HepG2 (cell line): Measurements from ENCODE around the gene SECTM1. TPM values are rescaled to one million over a fixed set of nuclear protein-coding genes. Genes with fewer than 3 reads are reported as not detected.

Experiments
- AGO2 ChIP-seq: fragments of 200-400 bp; formaldehyde crosslinking; optimal IDR thresholded peaks from 2 replicates; pipeline ENCODE3; 2017; ENCODE audit warnings: mild to moderate bottlenecking, low read depth, low read length, moderate library complexity
- ATF3 ChIP-seq: sonication (generic); formaldehyde crosslinking; IDR thresholded peaks from 2 replicates; pipeline ENCODE4 v1.4.0; 2020; ENCODE audit warnings: missing genetic modification reagents
- DDIT3 ChIP-seq: sonication (generic); formaldehyde crosslinking; IDR thresholded peaks from 2 replicates; pipeline ENCODE4 v1.4.0; 2020; ENCODE audit warnings: mild to moderate bottlenecking, missing genetic modification reagents
- GABPB1 ChIP-seq: IDR thresholded peaks from 2 replicates; pipeline ENCODE4 v1.6.1; 2016; ENCODE audit warnings: mild to moderate bottlenecking, missing genetic modification reagents, moderate library complexity, missing compliant biosample characterization
- MTA1 ChIP-seq: sonication (generic); formaldehyde crosslinking; IDR thresholded peaks from 2 replicates; pipeline ENCODE4 v1.4.0; 2020; ENCODE audit warnings: missing genetic modification reagents, mild to moderate bottlenecking, borderline replicate concordance
- PRPF4 ChIP-seq: fragments of 200-400 bp; formaldehyde crosslinking; IDR thresholded peaks from 2 replicates; pipeline ENCODE4 v1.6.1; 2016; ENCODE audit warnings: low read length, low read depth; ENCODE audit not compliant: poor library complexity, severe bottlenecking
- TCF12 ChIP-seq, 2 experiments: fragments of 450-650 bp in 1 of 2; sonication (generic) in 1 of 2; formaldehyde crosslinking in 1 of 2; IDR thresholded peaks; 2 replicates each; pipeline versions ENCODE4 v1.6.1 to v1.8.0; 2017 to 2022; ENCODE audit warnings: antibody characterized with exemption in 1 of 2, mild to moderate bottlenecking in 1 of 2, missing genetic modification reagents in 1 of 2, moderate library complexity in 1 of 2
- ZFAT ChIP-seq: sonication (generic); formaldehyde crosslinking; conservative IDR thresholded peaks from 2 replicates; pipeline ENCODE4 v1.8.1; 2023; ENCODE audit warnings: missing genetic modification reagents, inconsistent platforms
- ZFP91 ChIP-seq: sonication (generic); formaldehyde crosslinking; IDR thresholded peaks from 2 replicates; pipeline ENCODE4 v1.9.0; 2022; ENCODE audit warnings: missing genetic modification reagents, mild to moderate bottlenecking, borderline replicate concordance
- ZNF138 ChIP-seq: sonication (generic); formaldehyde crosslinking; IDR thresholded peaks from 2 replicates; pipeline ENCODE4 v1.5.0; 2020; ENCODE audit warnings: mild to moderate bottlenecking, low read depth, missing genetic modification reagents
- polyA plus RNA-seq, 8 experiments: library from polyadenylated mRNA; depleted of rRNA in 3 of 8; stranded (reverse) in 7 of 8; unstranded in 1 of 8; fragments of >200 nt; fragmentation: Illumina TruSeq in 4 of 8; extraction: Trizol in 4 of 8; gene quantifications; 2 replicates each; pipeline versions ENCODE4 v1.2.1 to v1.2.3, GENCODE V29; 2011 to 2016; ENCODE audit warnings: low read depth in 4 of 8, missing spikeins in 1 of 8, mixed read lengths in 1 of 8; ENCODE audit not compliant: insufficient read depth in 1 of 8
- total RNA-seq, 5 experiments: library from RNA; depleted of rRNA; stranded (reverse); fragments of >200 nt; fragmentation: Illumina TruSeq; extraction: Trizol; gene quantifications; 2 replicates each; pipeline ENCODE4 v1.2.3, GENCODE V29; 2016; ENCODE audit warnings: low read depth in 1 of 5
- TF ChIP-seq, protein P1 (sequence below): sonication (generic); formaldehyde crosslinking; IDR thresholded peaks from 2 replicates; pipeline ENCODE4 v1.5.1; 2020; ENCODE audit warnings: mild to moderate bottlenecking, missing genetic modification reagents
- TF ChIP-seq, protein P2 (sequence below): sonication (generic); formaldehyde crosslinking; IDR thresholded peaks from 2 replicates; pipeline ENCODE4 v1.4.0; 2020; ENCODE audit warnings: missing genetic modification reagents
- TF ChIP-seq, protein P3 (sequence below): sonication (generic); formaldehyde crosslinking; IDR thresholded peaks from 2 replicates; pipeline ENCODE4 v1.8.1; 2023; ENCODE audit warnings: mild to moderate bottlenecking, missing genetic modification reagents
- TF ChIP-seq, protein P4 (sequence below): sonication (generic); formaldehyde crosslinking; IDR thresholded peaks from 2 replicates; pipeline ENCODE4 v1.5.1; 2020; ENCODE audit warnings: missing genetic modification reagents, mild to moderate bottlenecking, borderline replicate concordance

SECTM1 gene
- total and polyA plus RNA-seq, 2 of the 13 experiments (the other 11 are each of a cell fraction or from before 2014, with no cell fraction given): 3.5 to 5.3 TPM

DNA sequence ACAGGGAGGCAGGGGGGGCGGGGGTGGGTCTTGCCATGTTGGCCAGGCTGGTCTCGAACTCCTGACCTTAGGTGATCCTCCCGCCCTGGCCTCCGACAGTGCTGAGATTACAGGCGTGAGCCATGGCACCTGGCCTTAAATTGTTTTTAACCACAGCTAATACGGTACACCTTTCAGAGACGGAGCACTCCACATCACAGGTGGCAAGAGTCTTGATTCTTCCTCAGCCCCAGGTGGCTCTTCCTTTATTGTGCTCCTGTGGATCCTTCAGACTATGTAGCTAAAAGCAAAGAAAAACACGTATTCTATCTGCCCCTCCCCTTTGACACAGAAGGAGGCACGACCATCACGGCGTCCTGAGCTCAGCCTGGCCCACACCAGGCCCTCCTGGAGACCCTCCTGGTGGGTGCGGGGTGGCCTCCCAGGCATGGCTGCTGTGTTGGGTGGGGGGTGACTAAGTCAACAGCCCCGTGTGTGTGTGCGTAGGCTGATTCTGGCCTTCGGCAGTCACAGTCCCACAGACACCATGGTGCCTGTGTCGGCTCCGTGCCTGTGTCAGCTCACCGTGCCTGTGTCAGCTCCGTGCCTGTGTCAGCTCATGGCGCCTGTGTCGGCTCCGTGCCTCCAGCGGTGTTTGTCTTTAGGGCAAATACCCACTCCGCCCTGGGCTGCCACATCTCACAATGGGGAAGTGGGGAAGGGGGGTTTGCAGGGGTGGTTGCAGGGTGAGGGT, 10.8 kb upstream of the SECTM1 start (continued):
- TF ChIP-seq, protein P1, sequence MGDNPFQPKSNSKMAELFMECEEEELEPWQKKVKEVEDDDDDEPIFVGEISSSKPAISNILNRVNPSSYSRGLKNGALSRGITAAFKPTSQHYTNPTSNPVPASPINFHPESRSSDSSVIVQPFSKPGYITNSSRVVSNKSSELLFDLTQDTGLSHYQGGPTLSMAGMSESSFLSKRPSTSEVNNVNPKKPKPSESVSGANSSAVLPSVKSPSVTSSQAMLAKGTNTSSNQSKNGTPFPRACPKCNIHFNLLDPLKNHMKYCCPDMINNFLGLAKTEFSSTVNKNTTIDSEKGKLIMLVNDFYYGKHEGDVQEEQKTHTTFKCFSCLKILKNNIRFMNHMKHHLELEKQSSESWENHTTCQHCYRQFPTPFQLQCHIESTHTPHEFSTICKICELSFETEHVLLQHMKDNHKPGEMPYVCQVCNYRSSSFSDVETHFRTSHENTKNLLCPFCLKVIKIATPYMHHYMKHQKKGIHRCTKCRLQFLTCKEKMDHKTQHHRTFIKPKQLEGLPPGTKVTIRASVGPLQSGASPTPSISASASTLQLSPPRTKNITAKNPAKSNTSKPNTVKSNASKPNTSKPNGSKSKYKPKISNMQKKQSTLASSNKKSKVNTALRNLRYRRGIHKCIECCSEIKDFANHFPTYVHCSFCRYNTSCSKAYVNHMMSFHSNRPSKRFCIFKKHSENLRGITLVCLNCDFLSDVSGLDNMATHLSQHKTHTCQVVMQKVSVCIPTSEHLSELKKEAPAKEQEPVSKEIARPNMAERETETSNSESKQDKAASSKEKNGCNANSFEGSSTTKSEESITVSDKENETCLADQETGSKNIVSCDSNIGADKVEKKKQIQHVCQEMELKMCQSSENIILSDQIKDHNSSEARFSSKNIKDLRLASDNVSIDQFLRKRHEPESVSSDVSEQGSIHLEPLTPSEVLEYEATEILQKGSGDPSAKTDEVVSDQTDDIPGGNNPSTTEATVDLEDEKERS: no peak
- TF ChIP-seq ATF3 (CRISPR knock-in tag) (no peak), ZFP91 (CRISPR knock-in tag) (0 out of 2 replicates have a peak, but pooled peaks have one; percentile 20), DDIT3 (CRISPR knock-in tag) (no peak), ZNF138 (CRISPR knock-in tag) (no peak), ZFAT (no peak), GABPB1 (CRISPR knock-in tag) (no peak), MTA1 (CRISPR knock-in tag) (peak; percentile 58; the same call in 1 of the 2 replicates), AGO2 (peak; percentile 89), PRPF4 (peak; percentile 41), TCF12 (IDR thresholded peaks at IDR 0.05) (no peak), TCF12 (CRISPR knock-in tag; IDR thresholded peaks at IDR 0.05) (no peak)
- TF ChIP-seq, protein P2, sequence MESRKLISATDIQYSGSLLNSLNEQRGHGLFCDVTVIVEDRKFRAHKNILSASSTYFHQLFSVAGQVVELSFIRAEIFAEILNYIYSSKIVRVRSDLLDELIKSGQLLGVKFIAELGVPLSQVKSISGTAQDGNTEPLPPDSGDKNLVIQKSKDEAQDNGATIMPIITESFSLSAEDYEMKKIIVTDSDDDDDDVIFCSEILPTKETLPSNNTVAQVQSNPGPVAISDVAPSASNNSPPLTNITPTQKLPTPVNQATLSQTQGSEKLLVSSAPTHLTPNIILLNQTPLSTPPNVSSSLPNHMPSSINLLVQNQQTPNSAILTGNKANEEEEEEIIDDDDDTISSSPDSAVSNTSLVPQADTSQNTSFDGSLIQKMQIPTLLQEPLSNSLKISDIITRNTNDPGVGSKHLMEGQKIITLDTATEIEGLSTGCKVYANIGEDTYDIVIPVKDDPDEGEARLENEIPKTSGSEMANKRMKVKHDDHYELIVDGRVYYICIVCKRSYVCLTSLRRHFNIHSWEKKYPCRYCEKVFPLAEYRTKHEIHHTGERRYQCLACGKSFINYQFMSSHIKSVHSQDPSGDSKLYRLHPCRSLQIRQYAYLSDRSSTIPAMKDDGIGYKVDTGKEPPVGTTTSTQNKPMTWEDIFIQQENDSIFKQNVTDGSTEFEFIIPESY (CRISPR knock-in tag): peak; percentile 29; the same call in 1 of the 2 replicates
- TF ChIP-seq, protein P3, sequence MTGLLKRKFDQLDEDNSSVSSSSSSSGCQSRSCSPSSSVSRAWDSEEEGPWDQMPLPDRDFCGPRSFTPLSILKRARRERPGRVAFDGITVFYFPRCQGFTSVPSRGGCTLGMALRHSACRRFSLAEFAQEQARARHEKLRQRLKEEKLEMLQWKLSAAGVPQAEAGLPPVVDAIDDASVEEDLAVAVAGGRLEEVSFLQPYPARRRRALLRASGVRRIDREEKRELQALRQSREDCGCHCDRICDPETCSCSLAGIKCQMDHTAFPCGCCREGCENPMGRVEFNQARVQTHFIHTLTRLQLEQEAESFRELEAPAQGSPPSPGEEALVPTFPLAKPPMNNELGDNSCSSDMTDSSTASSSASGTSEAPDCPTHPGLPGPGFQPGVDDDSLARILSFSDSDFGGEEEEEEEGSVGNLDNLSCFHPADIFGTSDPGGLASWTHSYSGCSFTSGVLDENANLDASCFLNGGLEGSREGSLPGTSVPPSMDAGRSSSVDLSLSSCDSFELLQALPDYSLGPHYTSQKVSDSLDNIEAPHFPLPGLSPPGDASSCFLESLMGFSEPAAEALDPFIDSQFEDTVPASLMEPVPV (CRISPR knock-in tag): peak; percentile 55; the same call in 1 of the 2 replicates
- TF ChIP-seq, protein P4, sequence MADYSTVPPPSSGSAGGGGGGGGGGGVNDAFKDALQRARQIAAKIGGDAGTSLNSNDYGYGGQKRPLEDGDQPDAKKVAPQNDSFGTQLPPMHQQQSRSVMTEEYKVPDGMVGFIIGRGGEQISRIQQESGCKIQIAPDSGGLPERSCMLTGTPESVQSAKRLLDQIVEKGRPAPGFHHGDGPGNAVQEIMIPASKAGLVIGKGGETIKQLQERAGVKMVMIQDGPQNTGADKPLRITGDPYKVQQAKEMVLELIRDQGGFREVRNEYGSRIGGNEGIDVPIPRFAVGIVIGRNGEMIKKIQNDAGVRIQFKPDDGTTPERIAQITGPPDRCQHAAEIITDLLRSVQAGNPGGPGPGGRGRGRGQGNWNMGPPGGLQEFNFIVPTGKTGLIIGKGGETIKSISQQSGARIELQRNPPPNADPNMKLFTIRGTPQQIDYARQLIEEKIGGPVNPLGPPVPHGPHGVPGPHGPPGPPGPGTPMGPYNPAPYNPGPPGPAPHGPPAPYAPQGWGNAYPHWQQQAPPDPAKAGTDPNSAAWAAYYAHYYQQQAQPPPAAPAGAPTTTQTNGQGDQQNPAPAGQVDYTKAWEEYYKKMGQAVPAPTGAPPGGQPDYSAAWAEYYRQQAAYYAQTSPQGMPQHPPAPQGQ (CRISPR knock-in tag): no peak
